GM18873 (cell line): ENCODE measurements around the gene MICOS13.
"Not testable (repeated sequence)": the region's sequence is repeated elsewhere in the genome, so short reads cannot be mapped to it uniquely, and the experiment has no call there.

Experiments
- ATAC-seq: cut with Tn5 transposase; IDR thresholded peaks from one replicate; pipeline ENCODE4 v1.9.1; 2021; ENCODE audit warnings: mild to moderate bottlenecking, moderate library complexity, moderate number of reproducible peaks; ENCODE audit not compliant: unreplicated experiment, low FRiP score

MICOS13 gene

DNA sequence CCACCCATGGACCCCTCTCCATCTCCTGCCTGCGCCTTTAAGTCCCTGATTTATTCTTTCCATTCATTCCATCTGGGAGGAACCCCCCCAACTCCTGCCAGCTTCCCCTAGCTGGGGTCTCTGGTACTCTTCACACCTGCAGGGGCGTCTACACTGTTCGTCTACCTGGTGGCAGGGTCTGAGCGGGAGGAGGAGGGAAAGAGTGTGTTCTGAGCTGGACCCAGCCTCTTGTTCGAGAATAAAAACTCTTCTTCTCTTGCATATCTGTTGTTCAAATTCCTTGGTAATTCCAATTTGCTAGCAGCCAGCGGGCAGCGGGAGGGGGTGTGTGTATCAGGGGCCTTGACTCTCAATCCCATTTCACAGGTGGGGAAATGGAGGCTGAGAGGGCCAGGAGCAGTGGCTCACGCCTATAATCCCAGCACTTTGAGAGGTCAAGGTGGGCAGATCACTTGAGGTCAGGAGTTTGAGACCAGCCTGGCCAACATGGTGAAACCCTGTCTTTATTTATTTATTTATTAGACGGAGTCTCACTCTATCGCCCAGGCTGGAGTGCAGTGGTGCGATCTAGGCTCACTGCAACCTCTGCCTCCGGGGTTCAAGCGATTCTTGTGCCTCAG, 8.1 kb upstream of the MICOS13 start:
- not testable (repeated sequence) for ATAC-seq

DNA sequence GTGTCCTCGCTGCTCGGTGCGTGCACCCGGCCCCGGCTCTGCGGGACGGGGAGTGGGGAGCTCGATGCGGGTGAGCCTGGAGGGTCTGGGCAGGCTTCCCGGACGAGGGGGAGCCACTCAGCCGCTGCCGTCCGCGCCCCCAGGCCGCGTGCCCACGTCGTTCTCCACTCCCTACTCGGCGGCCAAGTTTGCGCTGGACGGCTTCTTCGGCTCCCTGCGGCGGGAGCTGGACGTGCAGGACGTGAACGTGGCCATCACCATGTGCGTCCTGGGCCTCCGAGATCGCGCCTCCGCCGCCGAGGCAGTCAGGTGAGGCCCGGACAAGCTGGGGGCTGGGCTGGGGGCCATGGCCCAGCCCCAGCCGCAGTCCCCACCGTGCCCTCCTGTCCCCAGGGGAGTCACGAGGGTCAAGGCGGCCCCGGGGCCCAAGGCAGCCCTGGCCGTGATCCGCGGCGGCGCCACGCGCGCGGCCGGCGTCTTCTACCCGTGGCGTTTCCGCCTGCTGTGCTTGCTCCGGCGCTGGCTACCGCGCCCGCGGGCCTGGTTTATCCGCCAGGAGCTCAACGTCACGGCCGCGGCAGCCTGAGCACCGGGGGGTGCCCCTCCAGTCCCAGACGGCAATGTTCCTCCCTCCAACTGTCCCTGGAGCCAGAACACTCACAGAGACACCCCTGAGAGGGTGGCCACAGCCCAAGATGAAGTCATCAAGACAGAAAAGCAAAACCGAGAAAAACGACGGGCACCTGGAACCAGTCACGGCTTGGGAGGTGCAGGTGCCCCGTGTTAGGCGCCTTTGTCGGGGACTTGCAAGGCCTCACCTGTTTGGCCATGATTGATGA, 7.3 kb upstream of the MICOS13 start:
- no peak for ATAC-seq

- ATAC-seq = no peak
Observed at GRCh38 chr19:5686647-5687359, 6.5 kb upstream of the MICOS13 start.

GRCh38 chr19:5686326-5686646, 6.0 kb upstream of the MICOS13 start:
- no peak for ATAC-seq

- ATAC-seq = no peak
Observed at GRCh38 chr19:5684694-5685430, 4.5 kb upstream of the MICOS13 start.

DNA sequence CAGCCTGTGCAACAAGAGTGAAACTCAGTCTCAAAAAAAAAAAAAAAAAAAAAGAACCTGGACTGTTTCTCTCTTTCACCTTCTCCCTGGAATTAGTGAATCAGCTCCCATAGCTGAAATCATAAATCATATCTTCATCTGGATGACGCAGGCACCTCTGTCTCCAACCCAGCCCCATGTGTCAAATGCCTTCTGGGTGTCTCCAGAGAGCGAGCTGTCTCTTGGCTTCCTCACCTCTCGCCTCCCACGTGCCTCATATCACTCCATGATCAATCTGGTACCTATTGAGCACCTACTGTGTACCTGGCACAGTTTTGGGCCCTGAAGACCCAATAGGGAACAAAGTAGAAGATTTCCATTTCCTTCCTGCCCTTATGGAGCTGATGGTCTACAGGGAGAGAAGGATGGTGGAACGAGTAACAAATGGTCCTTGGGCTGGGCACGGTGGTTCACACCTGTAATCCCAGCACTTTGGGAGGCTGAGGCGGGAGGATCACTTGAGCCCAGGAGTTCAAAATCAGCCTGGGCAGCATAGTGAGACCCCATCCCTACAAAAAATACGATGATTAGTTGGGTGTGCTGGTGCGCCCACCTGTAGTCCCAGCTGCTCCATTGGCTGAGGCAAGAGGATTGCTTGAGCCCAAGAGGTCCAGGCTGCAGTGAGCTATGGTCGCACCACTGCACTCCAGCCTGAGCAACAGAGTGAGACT, 3.0 kb upstream of the MICOS13 start:
- no peak for ATAC-seq

GRCh38 chr19:5682107-5682482, 1.8 kb upstream of the MICOS13 start:
- no peak for ATAC-seq

GRCh38 chr19:5681391-5682106, 1.2 kb upstream of the MICOS13 start:
- ATAC-seq = no peak

DNA sequence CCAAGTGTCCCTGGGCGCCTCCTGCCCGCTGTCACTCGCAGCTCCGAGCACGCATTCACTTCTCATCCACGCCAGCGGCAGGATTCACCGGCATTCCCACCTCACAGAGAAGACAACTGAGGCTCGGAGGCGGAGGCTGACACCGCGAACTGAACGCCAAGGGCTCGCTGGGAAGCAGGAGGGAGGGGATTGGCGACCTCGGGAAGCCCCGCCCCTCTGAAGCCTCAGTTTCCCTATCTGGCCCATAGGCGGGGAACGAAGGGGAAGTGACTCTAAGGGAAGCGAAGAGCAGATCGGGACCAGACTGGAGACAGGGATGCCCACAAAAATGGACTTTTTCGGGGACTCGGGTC, 256 bp downstream of the MICOS13 start:
- ATAC-seq = no peak

DNA sequence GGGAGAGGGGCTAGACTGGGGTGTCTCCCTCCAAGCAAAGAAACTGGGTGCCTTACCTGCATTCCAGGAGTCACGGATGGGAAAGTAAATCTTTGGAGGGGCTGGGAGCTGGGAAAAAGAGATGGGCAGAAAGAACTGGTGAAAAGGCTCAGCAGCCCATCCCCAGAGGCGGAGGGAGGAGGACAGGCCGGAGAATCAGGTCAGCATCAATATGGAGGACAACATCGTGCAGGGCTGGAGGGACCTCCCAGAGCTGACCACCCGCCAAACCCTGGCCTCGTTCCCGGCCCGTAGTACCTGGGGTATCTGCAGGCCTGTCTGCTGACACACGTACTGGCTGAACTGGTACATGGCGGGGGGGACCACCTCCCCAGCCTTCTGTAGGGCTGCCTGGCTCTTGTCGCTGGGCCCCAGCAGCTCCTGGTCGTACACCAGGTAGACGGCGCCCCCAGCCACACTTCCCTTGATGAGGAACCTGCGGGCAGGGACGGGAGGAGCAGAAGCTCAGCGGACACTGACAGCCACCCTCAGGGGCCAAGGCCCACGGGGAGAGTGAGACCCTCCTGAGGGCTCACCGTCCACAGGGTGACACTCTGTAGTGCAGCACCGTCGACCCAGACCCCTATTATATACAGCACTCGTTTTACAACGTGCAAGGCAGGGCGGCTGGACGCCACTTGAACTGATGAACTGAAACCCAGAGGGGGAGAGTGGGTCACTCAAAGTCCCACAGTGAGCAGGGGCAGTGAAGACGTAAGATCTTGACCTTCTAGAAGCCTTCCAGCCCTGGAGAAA, 830 bp downstream of the MICOS13 start:
- ATAC-seq = no peak

DNA sequence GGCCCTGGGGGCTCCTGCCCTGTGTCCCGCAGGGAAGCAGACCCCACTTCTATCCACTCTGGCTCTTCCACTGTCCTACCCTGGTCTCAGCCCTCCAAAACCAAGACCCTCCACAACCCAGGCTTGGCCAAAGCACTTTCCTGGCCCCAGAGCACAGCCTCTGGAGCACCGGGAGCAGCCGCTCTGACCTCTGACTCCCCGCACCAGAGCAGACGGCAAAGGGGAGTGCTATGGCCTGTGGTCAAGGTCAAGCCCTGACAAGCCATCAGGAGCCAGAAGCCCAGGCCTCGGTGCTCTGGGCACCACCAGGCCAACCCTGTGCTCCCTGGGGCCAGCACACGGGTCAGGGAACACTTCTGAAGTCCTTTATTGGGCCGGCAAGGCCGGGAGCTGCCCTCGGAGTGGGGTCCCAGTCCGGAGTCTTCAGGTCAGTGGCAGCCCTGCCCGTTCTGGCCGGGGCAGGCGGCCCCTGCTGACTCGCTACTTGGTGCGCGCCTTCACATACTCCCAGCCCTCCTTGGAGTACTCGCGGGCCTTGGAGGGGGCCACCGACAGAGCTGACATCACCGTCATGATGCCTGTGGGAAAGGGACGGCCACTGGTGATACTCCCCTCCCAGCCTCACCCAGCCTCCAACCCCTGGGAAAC, 2.1 kb downstream of the MICOS13 start:
- ATAC-seq = no peak

DNA sequence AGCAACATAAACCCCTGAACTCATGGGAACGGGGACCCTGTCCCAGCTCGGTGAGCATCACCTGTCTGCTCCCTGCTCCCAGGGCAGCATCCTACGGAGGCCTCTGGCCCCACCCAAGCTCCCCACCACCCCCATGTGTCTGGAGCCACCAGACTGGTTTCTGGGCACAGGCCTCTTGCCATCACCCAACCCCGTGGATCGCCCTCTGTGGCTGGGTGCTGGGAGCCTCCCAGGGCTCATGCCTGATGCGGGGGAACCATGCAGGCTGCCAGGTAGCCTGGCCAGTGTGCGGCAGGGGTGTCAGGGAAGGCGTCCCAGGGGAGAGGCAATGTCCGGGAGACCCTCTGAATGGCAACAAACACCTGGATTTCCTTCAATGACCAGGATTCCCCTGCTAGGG, 2.7 kb downstream of the MICOS13 start:
- ATAC-seq = no peak

DNA sequence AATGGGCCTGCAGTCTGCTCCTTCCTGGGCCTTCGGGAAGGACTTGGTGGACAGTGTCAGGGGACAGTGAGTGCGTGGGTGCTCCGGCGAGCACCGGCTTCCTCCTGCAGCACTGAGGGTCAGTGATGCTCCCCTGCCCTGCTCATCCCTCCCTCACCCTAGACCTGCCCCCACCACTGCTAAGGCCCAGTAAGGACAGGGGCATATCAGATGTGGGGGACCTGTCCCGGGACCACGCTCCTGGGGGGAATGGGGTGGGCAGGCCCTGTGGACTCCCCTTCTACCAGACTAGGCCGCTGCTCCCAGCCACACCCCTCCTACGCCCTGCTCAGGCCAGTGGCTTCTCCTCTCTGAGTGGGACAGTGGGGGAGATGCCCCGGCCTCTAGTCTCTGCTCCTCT, 3.2 kb downstream of the MICOS13 start:
- no peak for ATAC-seq

DNA sequence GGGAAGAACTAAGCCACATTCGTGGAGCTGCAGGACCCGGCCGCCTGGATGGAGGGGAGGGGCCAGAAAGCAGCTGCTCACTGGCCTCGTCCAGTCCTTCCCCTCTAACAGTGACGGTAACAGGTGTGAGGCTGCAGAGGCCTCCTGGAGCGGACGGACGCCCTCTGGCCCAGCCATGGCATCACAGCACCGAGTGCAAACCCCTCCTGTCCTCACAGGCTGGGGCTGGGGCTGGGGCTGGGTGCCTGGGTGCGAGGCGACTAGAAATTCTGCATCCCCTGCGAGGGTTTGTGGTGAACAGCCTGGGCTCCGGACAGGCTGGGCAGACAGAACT, 3.6 kb downstream of the MICOS13 start:
- no peak for ATAC-seq

GRCh38 chr19:5676105-5676771, 4.1 kb downstream of the MICOS13 start:
- no peak for ATAC-seq

DNA sequence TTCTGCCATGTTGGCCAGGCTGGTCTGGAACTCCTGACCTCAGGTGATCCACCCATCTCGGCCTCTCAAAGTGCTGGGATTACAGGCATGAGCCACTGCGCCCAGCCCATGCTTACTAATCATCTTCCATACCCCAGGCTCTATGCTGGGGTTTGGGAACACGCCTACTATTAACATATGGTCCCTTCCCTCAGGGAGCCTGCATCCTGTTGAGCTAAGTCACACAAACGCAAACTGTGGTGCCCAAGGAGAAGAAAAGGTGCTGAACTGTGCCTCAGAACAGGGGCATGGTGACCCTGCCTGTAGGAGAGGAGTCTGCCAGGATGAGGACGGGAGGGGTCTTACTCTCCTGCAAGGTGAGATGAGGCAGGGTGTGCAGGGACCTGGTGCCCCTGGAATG, 5.6 kb downstream of the MICOS13 start:
- no peak for ATAC-seq

DNA sequence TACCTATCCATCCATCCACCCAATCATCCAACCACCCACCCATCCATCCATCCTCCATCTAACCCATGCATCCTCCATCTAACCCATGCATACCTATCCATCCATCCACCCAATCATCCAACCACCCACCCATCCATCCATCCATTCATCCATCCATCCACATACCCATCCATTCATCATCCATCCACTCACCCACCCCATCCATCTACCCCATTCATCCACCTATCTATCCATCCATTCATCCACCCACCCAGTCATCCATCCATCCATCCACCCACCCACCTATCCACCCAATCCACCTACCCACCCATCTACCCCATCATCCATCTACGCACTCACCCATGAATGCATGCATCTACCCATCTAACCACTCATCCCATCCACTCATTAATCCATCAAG, 6.6 kb downstream of the MICOS13 start:
- ATAC-seq = no peak
